Neutrophil (primary cell): ENCODE results near the gene HSF2BP.

Experiments used
- H3K27ac ChIP-seq: fragments of 200-600 bp; sonication (generic); 2 replicates; pipeline ENCODE4 v1.5.1; 2016; ENCODE audit warnings: mild to moderate bottlenecking, moderate library complexity
- H3K27me3 ChIP-seq: fragments of 200-600 bp; sonication (generic); 2 replicates; pipeline ENCODE4 v1.6.0; 2016; ENCODE audit warnings: mild to moderate bottlenecking
- H3K36me3 ChIP-seq: fragments of 200-600 bp; sonication (generic); 2 replicates; pipeline ENCODE4 v1.5.1; 2017
- H3K4me1 ChIP-seq, 2 experiments: fragments of 200-600 bp in 1 of 2; sonication (generic) in 1 of 2; 1 replicate in 1 of 2; 2 replicates in 1 of 2; pipeline versions ENCODE4 v1.5.1 to v1.6.1; 2013 to 2016; ENCODE audit warnings: low read depth in 1 of 2, low read length in 1 of 2, mild to moderate bottlenecking in 1 of 2, moderate library complexity in 1 of 2; ENCODE audit not compliant: control insufficient read depth in 1 of 2, insufficient read depth in 1 of 2
- H3K4me3 ChIP-seq, 2 experiments: fragments of 200-600 bp in 1 of 2; sonication (generic) in 1 of 2; 1 replicate in 1 of 2; 2 replicates in 1 of 2; pipeline ENCODE4 v1.5.1; 2013 to 2016; ENCODE audit warnings: low read depth in 1 of 2, low read length in 1 of 2, mild to moderate bottlenecking in 1 of 2, moderate library complexity in 1 of 2
- H3K9me3 ChIP-seq: fragments of 200-600 bp; sonication (generic); 2 replicates; pipeline ENCODE4 v1.5.1; 2016
- CTCF ChIP-seq: fragments of 200-600 bp; sonication (generic); IDR thresholded peaks from 2 replicates; pipeline ENCODE4 v1.5.1; 2016; ENCODE audit warnings: antibody characterized with exemption

The HSF2BP gene

DNA sequence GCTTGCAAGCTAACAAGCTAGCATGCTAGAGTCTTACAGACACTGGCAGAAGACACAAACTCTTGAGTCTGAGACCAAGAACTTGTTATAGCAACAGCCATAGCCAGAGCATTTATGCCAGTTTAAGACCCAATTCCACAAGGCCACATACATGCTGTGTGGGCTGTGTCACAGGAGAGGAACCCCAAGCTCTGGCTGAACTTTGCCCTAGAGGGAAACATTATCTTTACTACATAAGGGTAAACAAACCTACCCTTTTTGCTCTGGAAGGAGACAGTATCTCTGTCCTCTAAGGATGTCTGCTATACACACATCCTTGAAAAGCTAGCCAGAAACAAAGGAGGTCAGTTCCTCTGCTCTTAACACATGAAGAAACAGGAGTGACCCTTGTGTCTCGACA is 70.3 kb downstream of the HSF2BP start:
- Histone ChIP-seq H3K27ac (no peak overlapping the region), H3K9me3 (no peaks in the 10 kb centered on the region), H3K4me3 (no peak overlapping the region), H3K4me1 (peaks cover 0 to 4% of the 10 kb centered on the region in 2 experiments), H3K36me3 (no peaks in the 10 kb centered on the region), H3K27me3 (peaks cover 3% of the 10 kb centered on the region)
- TF ChIP-seq CTCF: no peak

GRCh38 chr21:43585924-43586413 is 73.3 kb downstream of the HSF2BP start:
- H3K36me3 ChIP-seq: no peaks in the 10 kb centered on the region
- peaks cover 0 to 4% of the 10 kb centered on the region in 2 experiments for H3K4me1 ChIP-seq
- no peaks in the 10 kb centered on the region for H3K27me3 ChIP-seq
- no peak for TF ChIP-seq CTCF
- H3K4me3 ChIP-seq: no peak overlapping the region
- H3K27ac ChIP-seq: no peak overlapping the region
- no peaks in the 10 kb centered on the region for H3K9me3 ChIP-seq

DNA sequence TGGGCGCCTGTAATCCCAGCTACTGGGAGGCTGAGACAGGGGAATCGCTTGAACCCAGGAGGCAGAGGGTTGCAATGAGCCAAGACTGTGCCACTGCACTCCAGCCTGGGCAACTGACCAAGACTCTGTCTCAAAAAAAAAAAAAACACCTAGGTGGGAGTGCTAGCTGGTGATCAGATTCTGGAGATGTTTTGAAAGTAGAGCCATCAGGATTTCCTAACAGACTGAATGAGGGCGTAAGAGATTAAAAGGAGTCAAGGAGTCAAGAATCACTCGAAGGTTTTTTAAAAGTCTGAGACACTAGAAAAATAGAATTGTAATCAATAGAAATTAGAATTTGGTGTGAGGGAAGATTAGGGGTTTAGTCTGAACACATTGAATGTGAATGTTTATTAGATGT is 73.8 kb downstream of the HSF2BP start:
- no peak for TF ChIP-seq CTCF
- H3K27ac ChIP-seq: no peak overlapping the region
- no peak overlapping the region for H3K4me3 ChIP-seq
- H3K36me3 ChIP-seq: no peaks in the 10 kb centered on the region
- H3K9me3 ChIP-seq: no peaks in the 10 kb centered on the region
- H3K4me1 ChIP-seq: peaks cover 0 to 4% of the 10 kb centered on the region in 2 experiments
- H3K27me3 ChIP-seq: no peaks in the 10 kb centered on the region

- Histone ChIP-seq H3K36me3 (no peaks in the 10 kb centered on the region), H3K9me3 (no peaks in the 10 kb centered on the region), H3K4me1 (peaks cover 0 to 4% of the 10 kb centered on the region in 2 experiments), H3K27me3 (no peaks in the 10 kb centered on the region), H3K27ac (no peak overlapping the region), H3K4me3 (no peak overlapping the region)
- no peak for TF ChIP-seq CTCF
Observed at GRCh38 chr21:43581453-43581852, 77.8 kb downstream of the HSF2BP start.

GRCh38 chr21:43578677-43579303 is 80.5 kb downstream of the HSF2BP start:
- Histone ChIP-seq H3K27me3 (no peaks in the 10 kb centered on the region), H3K4me3 (no peak overlapping the region), H3K4me1 (peaks cover 0 to 6% of the 10 kb centered on the region in 2 experiments), H3K27ac (no peak overlapping the region), H3K36me3 (no peaks in the 10 kb centered on the region), H3K9me3 (no peaks in the 10 kb centered on the region)
- TF ChIP-seq CTCF: no peak
